RPMI8226 (cell line): ENCODE measurements around the gene ADAMTS20.
"Not testable (repeated sequence)": the region's sequence is repeated elsewhere in the genome, so short reads cannot be mapped to it uniquely, and the experiment has no call there.

ENCODE experiments used
- DNase-seq: peaks from one replicate; pipeline ENCODE4 v3.0.0-alpha.2; 2015

The ADAMTS20 gene

GRCh38 chr12:43361031-43361710 lies 190.8 kb downstream of the ADAMTS20 start:
- no peak for DNase-seq

GRCh38 chr12:43360001-43360400 lies 192.0 kb downstream of the ADAMTS20 start:
- not testable (repeated sequence) for DNase-seq

GRCh38 chr12:43357141-43357540 lies 194.9 kb downstream of the ADAMTS20 start:
- DNase-seq, result no peak

- DNase-seq, result no peak
Observed at GRCh38 chr12:43352001-43352400, 200.0 kb downstream of the ADAMTS20 start.

- DNase-seq, result no peak
Observed at GRCh38 chr12:43349863-43350262, 202.1 kb downstream of the ADAMTS20 start.

GRCh38 chr12:43348221-43348620 lies 203.8 kb downstream of the ADAMTS20 start:
- no peak for DNase-seq

GRCh38 chr12:43347026-43347425 lies 205.0 kb downstream of the ADAMTS20 start:
- no peak for DNase-seq

GRCh38 chr12:43345023-43345422 lies 207.0 kb downstream of the ADAMTS20 start:
- no peak for DNase-seq

- not testable (repeated sequence) for DNase-seq
Observed at GRCh38 chr12:43341785-43342313, 210.2 kb downstream of the ADAMTS20 start.

- DNase-seq, result peak; percentile 20
Observed at GRCh38 chr12:43338848-43339526, 213.0 kb downstream of the ADAMTS20 start.

GRCh38 chr12:43337571-43338444 lies 214.2 kb downstream of the ADAMTS20 start:
- no peak for DNase-seq

- no peak for DNase-seq
Observed at GRCh38 chr12:43336962-43337555, 214.9 kb downstream of the ADAMTS20 start.

- DNase-seq, result no peak
Observed at GRCh38 chr12:43333644-43334043, 218.4 kb downstream of the ADAMTS20 start.

GRCh38 chr12:43332977-43333640 lies 218.9 kb downstream of the ADAMTS20 start:
- DNase-seq, result no peak

GRCh38 chr12:43331935-43332334 lies 220.1 kb downstream of the ADAMTS20 start:
- no peak for DNase-seq

- DNase-seq, result no peak
Observed at GRCh38 chr12:43329375-43329774, 222.6 kb downstream of the ADAMTS20 start.

- DNase-seq, result no peak
Observed at GRCh38 chr12:43325786-43326185, 226.2 kb downstream of the ADAMTS20 start.

GRCh38 chr12:43320281-43320680 lies 231.7 kb downstream of the ADAMTS20 start:
- no peak for DNase-seq

GRCh38 chr12:43318021-43318420 lies 234.0 kb downstream of the ADAMTS20 start:
- no peak for DNase-seq

GRCh38 chr12:43317156-43317555 lies 234.8 kb downstream of the ADAMTS20 start:
- no peak for DNase-seq

- no peak for DNase-seq
Observed at GRCh38 chr12:43316520-43316919, 235.5 kb downstream of the ADAMTS20 start.

GRCh38 chr12:43315961-43316360 lies 236.0 kb downstream of the ADAMTS20 start:
- DNase-seq, result no peak
